Middle frontal gyrus (tissue), 1 donor: ENCODE results near the gene RAB31.
"Not testable (repeated sequence)": the region's sequence is repeated elsewhere in the genome, so short reads cannot be mapped to it uniquely, and the experiment has no call there.

Source experiments
- DNase-seq: peaks from one replicate; pipeline ENCODE4 v3.0.0-alpha.2; 2015; ENCODE audit warnings: low spot score; ENCODE audit errors: extremely low spot score

RAB31 gene

DNA sequence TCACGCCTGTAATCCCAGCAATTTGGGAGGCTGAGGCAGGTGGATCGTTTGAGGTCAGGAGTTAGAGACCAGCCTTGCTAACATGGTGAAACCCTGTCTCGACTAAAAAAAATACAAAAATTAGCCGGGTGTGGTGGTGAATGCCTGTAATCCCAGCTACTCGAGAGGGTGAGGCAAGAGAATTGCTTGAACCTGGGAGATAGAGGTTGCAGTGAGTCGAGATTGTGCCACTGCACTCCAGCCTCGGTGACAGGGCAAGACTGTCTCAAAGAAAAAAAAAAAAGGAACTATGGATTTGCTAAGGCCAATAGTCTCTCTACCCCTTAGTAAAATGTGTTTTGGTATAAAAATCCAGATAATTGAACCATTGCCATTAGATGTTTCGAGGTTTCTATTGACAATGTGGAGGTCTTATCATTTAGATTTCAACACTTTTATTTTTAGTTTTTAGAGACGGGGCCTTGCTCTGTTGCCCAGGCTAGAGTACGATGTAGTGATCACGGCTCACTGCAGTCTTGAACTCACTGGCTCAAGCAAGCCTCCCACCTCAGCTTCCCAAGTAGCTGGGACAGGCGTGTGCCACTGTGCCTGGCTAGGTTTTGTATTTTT is 176.5 kb downstream of the RAB31 start:
- no peak for DNase-seq

- no peak for DNase-seq
Measured at GRCh38 chr18:9885170-9886004, 177.3 kb downstream of the RAB31 start, which contains the start of gene TXNDC2. Gene TXNDC2, plus strand, starts transcription at chr18:9885973. Its CDS starts 708 bp downstream, at chr18:9886681.

- DNase-seq = no peak
Measured at GRCh38 chr18:9886005-9886348, 177.9 kb downstream of the RAB31 start.

DNA sequence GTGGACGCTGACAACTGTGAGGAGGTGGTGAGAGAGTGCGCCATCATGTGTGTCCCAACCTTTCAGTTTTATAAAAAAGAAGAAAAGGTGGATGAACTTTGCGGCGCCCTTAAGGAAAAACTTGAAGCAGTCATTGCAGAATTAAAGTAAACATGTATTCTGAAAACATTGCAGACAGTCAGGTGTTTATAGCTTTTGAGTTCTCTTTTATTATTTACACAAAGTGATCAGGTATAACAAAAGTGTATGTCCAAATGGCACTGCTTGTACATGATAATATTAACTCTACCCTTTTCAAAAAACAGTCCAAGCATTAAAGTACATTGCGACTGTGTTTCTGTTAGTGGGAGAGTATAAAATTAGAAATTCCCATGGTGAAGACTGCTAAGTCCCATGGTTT is 179.9 kb downstream of the RAB31 start:
- DNase-seq = no peak

- no peak for DNase-seq
Measured at GRCh38 chr18:9890196-9890595, 182.1 kb downstream of the RAB31 start.

DNA sequence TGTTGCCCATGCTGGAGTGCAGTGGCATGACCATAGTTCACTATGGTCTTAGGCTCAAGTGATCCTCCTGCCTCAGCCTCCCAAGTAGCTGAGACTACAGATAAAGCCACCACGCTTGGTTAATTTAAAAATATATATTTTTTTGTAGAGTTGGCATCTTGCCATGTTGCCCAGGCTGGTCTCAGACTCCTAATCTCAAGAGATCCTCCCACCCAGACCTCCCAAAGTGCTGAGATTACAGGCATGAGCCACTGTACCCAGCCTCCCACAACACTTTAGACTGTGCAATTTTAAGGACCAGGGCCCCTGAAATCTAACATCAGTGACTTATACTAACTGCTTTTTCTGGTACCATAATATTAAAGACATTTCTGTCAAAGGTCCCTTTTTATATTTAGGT is 182.9 kb downstream of the RAB31 start:
- DNase-seq = no peak

- DNase-seq = not testable (repeated sequence)
Measured at GRCh38 chr18:9891515-9891914, 183.4 kb downstream of the RAB31 start.

GRCh38 chr18:9894454-9895068 is 186.5 kb downstream of the RAB31 start:
- no peak for DNase-seq

GRCh38 chr18:9897129-9897528 is 189.0 kb downstream of the RAB31 start:
- no peak for DNase-seq

GRCh38 chr18:9897787-9898291 is 189.7 kb downstream of the RAB31 start:
- not testable (repeated sequence) for DNase-seq

DNA sequence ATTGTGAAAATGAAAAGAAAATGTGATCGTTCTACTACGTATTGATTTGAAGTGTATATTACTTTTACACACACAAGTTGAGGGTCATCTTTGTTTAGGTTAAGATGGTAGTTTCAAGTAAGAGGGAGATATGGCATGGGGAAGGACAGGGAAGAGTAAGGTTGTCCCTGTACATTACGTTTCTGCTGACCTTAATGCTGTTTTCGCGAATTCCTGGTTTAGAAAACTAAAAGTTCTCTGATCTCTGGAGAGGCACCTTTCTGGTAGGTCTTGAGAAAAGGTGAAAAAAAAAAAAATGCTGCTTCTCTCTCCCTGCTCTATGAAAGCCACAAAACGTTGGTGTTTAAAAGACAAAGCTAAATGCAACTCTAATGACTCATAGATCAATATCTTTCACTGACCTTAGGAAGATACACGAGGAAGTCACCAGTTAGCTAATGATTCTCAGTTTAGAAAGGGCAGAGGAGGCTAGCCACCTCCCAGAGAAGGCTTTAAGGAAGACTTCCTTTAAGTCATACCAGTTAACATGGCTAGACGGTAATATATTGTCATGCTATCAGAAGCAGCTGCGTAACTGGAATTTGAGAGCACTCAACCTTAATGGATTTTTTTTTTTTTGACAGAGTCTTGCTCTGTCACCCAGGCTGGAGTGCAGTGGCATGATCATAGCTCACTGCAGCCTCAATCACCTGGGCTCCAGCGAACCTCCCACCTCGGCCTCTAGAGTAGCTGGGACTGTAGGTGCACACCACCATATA is 190.9 kb downstream of the RAB31 start:
- DNase-seq = no peak

- not testable (repeated sequence) for DNase-seq
Measured at GRCh38 chr18:9899550-9899930, 191.4 kb downstream of the RAB31 start.

GRCh38 chr18:9900699-9901098 is 192.6 kb downstream of the RAB31 start:
- DNase-seq = no peak

- DNase-seq = no peak
Measured at GRCh38 chr18:9901377-9901776, 193.3 kb downstream of the RAB31 start.

DNA sequence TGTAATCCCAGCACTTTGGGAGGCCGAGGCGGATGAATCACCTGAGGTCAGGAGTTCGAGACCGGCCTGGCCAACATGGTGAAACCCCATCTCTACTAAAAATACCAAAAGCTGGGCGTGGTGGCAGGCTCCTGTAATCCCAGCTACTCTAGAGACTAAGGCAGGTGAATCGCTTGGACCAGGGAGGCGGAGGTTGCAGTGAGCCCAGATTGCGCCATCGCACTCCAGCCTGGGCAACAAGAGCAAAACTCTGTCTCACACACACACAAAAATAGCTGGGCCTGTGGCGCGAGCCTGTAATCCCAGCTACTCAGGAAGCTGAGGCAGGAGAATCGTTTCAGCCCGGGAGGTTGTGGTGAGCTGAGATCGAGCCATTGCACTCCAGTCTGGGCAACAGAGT is 194.2 kb downstream of the RAB31 start:
- not testable (repeated sequence) for DNase-seq

- DNase-seq = no peak
Measured at GRCh38 chr18:9902832-9903231, 194.7 kb downstream of the RAB31 start.

- no peak for DNase-seq
Measured at GRCh38 chr18:9905401-9905922, 197.4 kb downstream of the RAB31 start.

DNA sequence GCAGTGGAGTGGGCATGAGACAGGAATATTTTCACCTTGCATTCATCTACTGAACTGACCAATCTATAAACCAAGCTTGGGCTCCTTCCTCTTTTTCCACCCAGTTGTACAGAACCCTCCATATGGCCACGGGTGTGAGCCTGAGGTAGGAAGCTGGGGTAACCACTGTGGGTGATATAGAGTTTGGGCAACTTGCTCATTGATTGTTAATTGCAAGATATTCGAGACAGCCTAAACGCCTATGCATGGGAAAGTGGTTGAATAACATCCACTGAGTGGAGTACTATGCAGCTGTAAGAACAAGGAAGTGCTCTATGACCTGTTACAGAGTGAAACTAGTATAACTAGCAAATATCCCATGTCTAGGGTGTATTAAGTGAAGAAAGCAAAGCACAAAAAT is 198.4 kb downstream of the RAB31 start:
- no peak for DNase-seq

DNA sequence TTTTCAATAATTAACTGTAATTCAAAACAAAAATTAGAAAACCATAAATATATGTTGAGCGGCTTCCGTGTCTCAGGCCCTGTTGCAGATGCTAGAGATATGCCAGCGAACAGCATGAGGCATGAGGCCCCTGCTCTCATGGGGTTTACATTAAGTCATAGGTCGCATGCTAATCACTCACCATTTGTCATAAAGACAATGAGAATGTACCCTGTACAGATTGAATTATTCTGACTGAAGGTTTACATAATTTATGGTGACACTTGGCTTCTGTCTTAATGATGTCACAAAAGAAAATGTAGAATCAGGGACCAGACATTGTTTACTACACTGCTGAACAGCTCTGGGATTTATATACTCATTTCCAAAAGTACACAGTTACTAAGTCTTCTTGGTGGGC is 199.8 kb downstream of the RAB31 start:
- no peak for DNase-seq

- DNase-seq = no peak
Measured at GRCh38 chr18:9910071-9910470, 202.0 kb downstream of the RAB31 start.

DNA sequence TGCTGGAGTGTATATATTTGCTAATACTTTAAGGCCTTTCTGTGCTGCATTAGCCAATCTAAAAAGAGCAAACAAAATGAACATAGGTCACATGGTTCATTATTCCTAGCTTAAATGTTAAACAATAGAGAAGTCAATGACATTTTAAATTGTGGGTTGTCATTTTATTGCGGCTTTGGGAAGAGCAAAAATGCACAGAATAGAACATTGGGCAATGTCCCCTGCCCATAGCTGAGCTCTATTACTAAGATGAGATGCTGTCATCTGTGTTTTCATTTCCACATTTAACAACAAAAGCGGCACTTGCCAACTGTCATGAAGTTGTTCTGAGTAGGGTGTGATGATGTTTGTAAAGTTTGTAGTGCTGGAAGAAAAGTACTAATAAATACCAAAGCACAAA is 202.6 kb downstream of the RAB31 start:
- no peak for DNase-seq
